K562 (cell line): ENCODE data around the gene MBOAT7. TPM values are rescaled to one million over a fixed set of nuclear protein-coding genes. Genes with fewer than 3 reads are reported as not detected.

Experiments used
- ARNT ChIP-seq, 2 experiments: fragments of 450-650 bp; IDR thresholded peaks; 2 replicates each; pipeline ENCODE4 v1.6.1; 2016; ENCODE audit warnings: mild to moderate bottlenecking in 1 of 2
- CAMTA2 ChIP-seq: fragments of 250-450 bp; sonication (Bioruptor Pico); conservative IDR thresholded peaks from 2 replicates; pipeline ENCODE4 v1.5.1; 2022
- CSDE1 ChIP-seq, 2 experiments: fragments of 450-650 bp; IDR thresholded peaks; 2 replicates each; pipeline ENCODE4 v1.6.1; 2016; ENCODE audit warnings: mild to moderate bottlenecking in 1 of 2
- ETV1 ChIP-seq: fragments of 450-650 bp; conservative IDR thresholded peaks from 2 replicates; pipeline ENCODE4 v1.6.1; 2016; ENCODE audit warnings: missing genetic modification characterization, control low read depth, low read depth, missing compliant biosample characterization
- HDAC1 ChIP-seq, 2 experiments: fragments of 450-650 bp; IDR thresholded peaks; 2 replicates each; pipeline ENCODE4 v1.6.1; 2016 to 2017; ENCODE audit warnings: inconsistent platforms in 1 of 2, mild to moderate bottlenecking in 1 of 2, moderate library complexity in 1 of 2
- MYNN ChIP-seq, 2 experiments: sonication (generic); formaldehyde crosslinking in 1 of 2; IDR thresholded peaks; 2 replicates each; pipeline versions ENCODE4 v1.5.0 to v1.6.1; 2016 to 2020; ENCODE audit warnings: antibody characterized with exemption in 1 of 2, missing genetic modification reagents in 1 of 2
- NONO ChIP-seq, 2 experiments: fragments of 200-400 bp in 1 of 2; fragments of 450-650 bp in 1 of 2; formaldehyde crosslinking in 1 of 2; IDR thresholded peaks; 2 replicates each; pipeline ENCODE4 v1.6.1; 2017; ENCODE audit warnings: low read depth in 2 of 2, mild to moderate bottlenecking in 2 of 2, moderate library complexity in 2 of 2, low read length in 1 of 2
- SETDB1 ChIP-seq: IDR thresholded peaks from one replicate; pipeline ENCODE4 v1.6.1; 2012; ENCODE audit warnings: low read length, control low read depth, inconsistent platforms
- SNRNP70 ChIP-seq: fragments of 200-400 bp; formaldehyde crosslinking; optimal IDR thresholded peaks from 2 replicates; pipeline ENCODE3; 2017; ENCODE audit warnings: low read depth, low read length
- SRSF7 ChIP-seq: fragments of 200-400 bp; formaldehyde crosslinking; optimal IDR thresholded peaks from 2 replicates; pipeline ENCODE3; 2017; ENCODE audit warnings: mild to moderate bottlenecking, low read depth, low read length
- STAT5A ChIP-seq: IDR thresholded peaks from 2 replicates; pipeline ENCODE4 v1.6.1; 2012; ENCODE audit warnings: low read length, inconsistent platforms, borderline replicate concordance
- U2AF2 ChIP-seq: fragments of 200-400 bp; formaldehyde crosslinking; optimal IDR thresholded peaks from 2 replicates; pipeline ENCODE3; 2017; ENCODE audit warnings: low read depth, mild to moderate bottlenecking, low read length
- polyA plus RNA-seq, 8 experiments: library from polyadenylated mRNA; depleted of rRNA in 4 of 8; stranded (reverse) in 5 of 8; unstranded in 3 of 8; fragments of >200 nt; fragmentation: Nextera tagmentation in 2 of 8; fragmentation: Illumina TruSeq in 1 of 8; extraction: Ambion mirVana in 2 of 8; extraction: Trizol in 1 of 8; gene quantifications; 2 replicates each; pipeline versions ENCODE4 v1.2.1 to v1.2.3, GENCODE V29; 2011 to 2014; ENCODE audit warnings: inconsistent platforms in 1 of 8, missing spikeins in 1 of 8
- total RNA-seq, 7 experiments: library from RNA; depleted of rRNA in 6 of 7; stranded (reverse); fragments of >200 nt in 6 of 7; fragmentation: Illumina TruSeq in 2 of 7; extraction: Trizol in 2 of 7; gene quantifications; 2 replicates each; pipeline versions ENCODE4 v1.2.1 to v1.2.3, GENCODE V29; 2011 to 2021; ENCODE audit warnings: low replicate concordance in 1 of 7
- TF ChIP-seq, protein P1 (sequence below): fragments of 250-450 bp; sonication (Bioruptor Pico); IDR thresholded peaks from 2 replicates; pipeline ENCODE4 v1.8.0; 2022; ENCODE audit warnings: moderate library complexity, mild to moderate bottlenecking, inconsistent platforms
- TF ChIP-seq, protein P2 (sequence below): sonication (generic); formaldehyde crosslinking; IDR thresholded peaks from 2 replicates; pipeline ENCODE4 v1.8.1; 2023; ENCODE audit warnings: mild to moderate bottlenecking, missing genetic modification reagents, moderate library complexity
- TF ChIP-seq, protein P3 (sequence below), 2 experiments: fragments of 450-650 bp; formaldehyde crosslinking in 1 of 2; IDR thresholded peaks; 2 replicates each; pipeline versions ENCODE4 v1.4.0 to v1.6.1; 2014 to 2020; ENCODE audit warnings: mild to moderate bottlenecking in 2 of 2, borderline replicate concordance in 1 of 2, low read depth in 1 of 2

MBOAT7 gene
- total and polyA plus RNA-seq, 9 of the 15 experiments (the other 6 are each of a cell fraction or from before 2014, with no cell fraction given) = 1.4 to 153 (median 56.1) TPM

DNA sequence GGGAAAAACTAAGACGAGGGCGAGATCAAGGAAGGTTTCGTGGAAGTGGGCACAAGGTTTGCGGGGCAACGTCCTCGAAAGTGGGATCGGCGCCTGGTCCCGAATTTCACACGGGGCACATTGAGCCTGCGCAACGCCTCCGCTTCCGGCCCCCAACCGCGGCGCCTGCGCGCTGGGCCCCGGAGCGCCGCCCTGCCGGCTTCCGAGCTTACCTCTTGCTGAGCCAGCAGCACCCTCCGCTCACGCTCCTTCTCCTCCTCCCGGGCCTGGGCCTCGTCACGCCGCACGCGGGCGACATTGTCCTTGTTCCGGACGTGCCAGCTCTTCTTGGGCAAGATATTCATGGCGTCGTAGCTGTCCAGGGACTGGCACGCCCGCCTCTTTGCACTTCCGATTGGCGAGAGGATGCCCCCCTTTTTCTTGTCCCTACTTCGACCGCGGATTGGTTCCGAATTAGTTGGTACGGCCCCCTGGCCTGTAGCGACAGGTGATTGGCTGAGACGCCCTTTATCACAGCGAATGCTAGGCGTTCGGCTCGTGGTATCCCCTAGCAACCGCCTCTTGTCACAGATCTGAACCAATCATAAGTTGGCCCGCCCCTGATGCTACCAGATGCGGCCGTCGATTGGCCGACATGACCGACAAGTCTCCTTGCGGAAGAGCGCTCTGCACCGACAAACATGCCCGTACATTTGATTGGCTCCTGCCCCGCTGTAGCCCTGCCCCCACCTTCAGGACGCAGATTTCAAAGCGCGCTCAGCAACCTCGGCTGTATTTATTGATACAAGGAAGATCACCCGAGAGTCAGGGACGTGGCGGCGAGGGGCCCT, 29.8 kb downstream of the MBOAT7 start, which contains the start of gene LENG1 (continued):
- TF ChIP-seq STAT5A = no peak
- TF ChIP-seq HDAC1 (IDR thresholded peaks at IDR 0.05) = peak in 1 of 2 experiments; percentile 69; a peak in 2 of 4 replicates
- no peak for TF ChIP-seq CAMTA2 (CRISPR knock-in tag)
- TF ChIP-seq, protein P1, sequence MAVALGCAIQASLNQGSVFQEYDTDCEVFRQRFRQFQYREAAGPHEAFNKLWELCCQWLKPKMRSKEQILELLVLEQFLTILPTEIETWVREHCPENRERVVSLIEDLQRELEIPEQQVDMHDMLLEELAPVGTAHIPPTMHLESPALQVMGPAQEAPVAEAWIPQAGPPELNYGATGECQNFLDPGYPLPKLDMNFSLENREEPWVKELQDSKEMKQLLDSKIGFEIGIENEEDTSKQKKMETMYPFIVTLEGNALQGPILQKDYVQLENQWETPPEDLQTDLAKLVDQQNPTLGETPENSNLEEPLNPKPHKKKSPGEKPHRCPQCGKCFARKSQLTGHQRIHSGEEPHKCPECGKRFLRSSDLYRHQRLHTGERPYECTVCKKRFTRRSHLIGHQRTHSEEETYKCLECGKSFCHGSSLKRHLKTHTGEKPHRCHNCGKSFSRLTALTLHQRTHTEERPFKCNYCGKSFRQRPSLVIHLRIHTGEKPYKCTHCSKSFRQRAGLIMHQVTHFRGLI (CRISPR knock-in tag) = no peak
- TF ChIP-seq, protein P2, sequence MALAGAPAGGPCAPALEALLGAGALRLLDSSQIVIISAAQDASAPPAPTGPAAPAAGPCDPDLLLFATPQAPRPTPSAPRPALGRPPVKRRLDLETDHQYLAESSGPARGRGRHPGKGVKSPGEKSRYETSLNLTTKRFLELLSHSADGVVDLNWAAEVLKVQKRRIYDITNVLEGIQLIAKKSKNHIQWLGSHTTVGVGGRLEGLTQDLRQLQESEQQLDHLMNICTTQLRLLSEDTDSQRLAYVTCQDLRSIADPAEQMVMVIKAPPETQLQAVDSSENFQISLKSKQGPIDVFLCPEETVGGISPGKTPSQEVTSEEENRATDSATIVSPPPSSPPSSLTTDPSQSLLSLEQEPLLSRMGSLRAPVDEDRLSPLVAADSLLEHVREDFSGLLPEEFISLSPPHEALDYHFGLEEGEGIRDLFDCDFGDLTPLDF (CRISPR knock-in tag) = peak; percentile 24; the same call in 1 of the 2 replicates
- TF ChIP-seq, protein P3, sequence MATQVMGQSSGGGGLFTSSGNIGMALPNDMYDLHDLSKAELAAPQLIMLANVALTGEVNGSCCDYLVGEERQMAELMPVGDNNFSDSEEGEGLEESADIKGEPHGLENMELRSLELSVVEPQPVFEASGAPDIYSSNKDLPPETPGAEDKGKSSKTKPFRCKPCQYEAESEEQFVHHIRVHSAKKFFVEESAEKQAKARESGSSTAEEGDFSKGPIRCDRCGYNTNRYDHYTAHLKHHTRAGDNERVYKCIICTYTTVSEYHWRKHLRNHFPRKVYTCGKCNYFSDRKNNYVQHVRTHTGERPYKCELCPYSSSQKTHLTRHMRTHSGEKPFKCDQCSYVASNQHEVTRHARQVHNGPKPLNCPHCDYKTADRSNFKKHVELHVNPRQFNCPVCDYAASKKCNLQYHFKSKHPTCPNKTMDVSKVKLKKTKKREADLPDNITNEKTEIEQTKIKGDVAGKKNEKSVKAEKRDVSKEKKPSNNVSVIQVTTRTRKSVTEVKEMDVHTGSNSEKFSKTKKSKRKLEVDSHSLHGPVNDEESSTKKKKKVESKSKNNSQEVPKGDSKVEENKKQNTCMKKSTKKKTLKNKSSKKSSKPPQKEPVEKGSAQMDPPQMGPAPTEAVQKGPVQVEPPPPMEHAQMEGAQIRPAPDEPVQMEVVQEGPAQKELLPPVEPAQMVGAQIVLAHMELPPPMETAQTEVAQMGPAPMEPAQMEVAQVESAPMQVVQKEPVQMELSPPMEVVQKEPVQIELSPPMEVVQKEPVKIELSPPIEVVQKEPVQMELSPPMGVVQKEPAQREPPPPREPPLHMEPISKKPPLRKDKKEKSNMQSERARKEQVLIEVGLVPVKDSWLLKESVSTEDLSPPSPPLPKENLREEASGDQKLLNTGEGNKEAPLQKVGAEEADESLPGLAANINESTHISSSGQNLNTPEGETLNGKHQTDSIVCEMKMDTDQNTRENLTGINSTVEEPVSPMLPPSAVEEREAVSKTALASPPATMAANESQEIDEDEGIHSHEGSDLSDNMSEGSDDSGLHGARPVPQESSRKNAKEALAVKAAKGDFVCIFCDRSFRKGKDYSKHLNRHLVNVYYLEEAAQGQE (IDR thresholded peaks at IDR 0.05; ENCODE audit: borderline replicate concordance) = no peak
- TF ChIP-seq, protein P3 (CRISPR knock-in tag; IDR thresholded peaks at IDR 0.05; ENCODE audit: low read depth) = peak; percentile 69; the same call in 1 of the 2 replicates
- no peak for TF ChIP-seq SETDB1
- no peak for TF ChIP-seq SNRNP70
- peak; percentile 79 for TF ChIP-seq ETV1 (tag)
- no peak; a peak in 1 of 4 replicates for TF ChIP-seq ARNT (IDR thresholded peaks at IDR 0.05)
- no peak for TF ChIP-seq U2AF2
- TF ChIP-seq MYNN (IDR thresholded peaks at IDR 0.05) = no peak
- no peak for TF ChIP-seq MYNN (CRISPR knock-in tag; IDR thresholded peaks at IDR 0.05)
- TF ChIP-seq SRSF7 = no peak
- TF ChIP-seq NONO (IDR thresholded peaks at IDR 0.05; ENCODE audit: low read depth in 2 of 2, low read length in 1 of 2) = peak in 1 of 2 experiments; percentile 34; a peak in 1 of 4 replicates
- TF ChIP-seq CSDE1 (IDR thresholded peaks at IDR 0.05) = peak in 1 of 2 experiments; percentile 97; a peak in 2 of 4 replicates
